SKM-1 (cell line): Measurements from ENCODE around the gene PAX1.

Experiments used
- DNase-seq: peaks from one replicate; lab custom pipeline; 2025; ENCODE audit not compliant: unreplicated experiment; lab: John Stamatoyannopoulos, UW

Gene PAX1

DNA sequence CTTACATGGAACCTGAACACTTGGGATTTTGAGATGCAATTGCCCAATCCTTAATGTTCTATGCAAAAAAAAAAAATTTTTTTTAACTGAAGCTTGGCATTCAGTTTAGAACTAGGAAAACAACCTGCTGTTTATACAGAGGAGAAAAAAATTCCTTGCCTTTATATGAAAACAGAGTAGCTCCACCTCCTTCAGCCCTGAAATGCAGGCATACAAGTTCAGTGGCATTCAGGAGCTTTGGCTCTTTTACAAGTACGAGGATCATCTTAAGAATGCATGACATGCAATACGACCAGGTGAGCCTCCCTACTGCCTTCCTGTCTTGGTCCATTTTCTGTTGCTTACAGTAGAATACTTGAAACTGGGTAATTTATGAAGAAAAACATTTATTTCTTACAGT is 20.4 kb downstream of the PAX1 start:
- DNase-seq = no peak

GRCh38 chr20:21729316-21729715 is 23.9 kb downstream of the PAX1 start:
- no peak for DNase-seq

GRCh38 chr20:21739161-21739560 is 33.7 kb downstream of the PAX1 start:
- no peak for DNase-seq

- no peak for DNase-seq
Observed at GRCh38 chr20:21739682-21740081, 34.2 kb downstream of the PAX1 start.

GRCh38 chr20:21741266-21741665 is 35.8 kb downstream of the PAX1 start:
- DNase-seq = no peak

- no peak for DNase-seq
Observed at GRCh38 chr20:21762646-21763045, 57.2 kb downstream of the PAX1 start.

- DNase-seq = no peak
Observed at GRCh38 chr20:21767200-21767738, 61.8 kb downstream of the PAX1 start.

DNA sequence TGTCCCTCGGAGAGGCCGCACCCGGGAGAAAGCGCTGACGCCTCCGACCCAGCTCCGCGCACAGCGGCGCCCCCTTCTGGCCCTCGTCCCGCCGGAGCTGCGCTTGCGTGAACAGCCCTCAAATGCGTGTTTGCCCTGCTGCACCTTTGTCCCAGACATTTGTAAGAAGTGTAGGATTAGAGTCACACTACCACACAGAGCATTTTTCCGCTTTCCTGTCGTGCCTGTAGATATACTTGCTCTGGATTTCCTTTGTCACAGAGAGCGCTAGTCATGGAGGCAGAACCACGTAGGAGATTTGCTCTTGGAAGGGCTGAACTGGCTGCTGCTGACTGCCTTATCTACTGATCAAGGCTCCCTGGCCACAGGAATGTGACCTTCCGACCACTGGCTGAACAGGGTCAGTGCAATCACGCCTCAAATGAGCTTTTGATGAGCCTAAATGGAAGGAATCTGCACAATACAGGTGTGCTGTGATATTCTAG is 62.3 kb downstream of the PAX1 start:
- no peak for DNase-seq
